Measurements from ENCODE around the gene MUSTN1. TPM values are rescaled to one million over a fixed set of nuclear protein-coding genes. Genes with fewer than 3 reads are reported as not detected.

MUSTN1 gene
- total RNA-seq, 2 experiments from 2014 or later: 0.40 to 3.0 TPM

DNA sequence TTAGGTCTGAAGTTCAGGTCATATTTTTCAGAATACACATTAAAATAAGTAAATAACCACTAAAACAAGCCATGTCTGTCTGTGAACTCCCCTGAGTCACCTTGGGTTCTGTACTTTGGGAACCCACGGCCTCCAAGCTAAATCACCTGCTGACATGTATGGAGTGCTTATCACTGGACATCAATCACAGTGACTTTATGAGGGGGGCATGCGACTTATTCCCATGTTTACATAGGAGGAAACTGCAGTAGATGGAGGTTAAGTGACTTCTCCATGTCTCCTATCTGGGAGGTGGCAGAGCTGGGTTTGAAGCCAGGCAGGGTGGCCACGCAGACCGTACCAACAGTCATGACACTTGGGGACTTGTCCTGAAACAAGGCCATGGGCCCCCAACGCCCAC is 12.5 kb downstream of the MUSTN1 start:
- no peak overlapping the region for H3K4me3 Mint-ChIP-seq
- ATAC-seq (no peak), DNase-seq (no peak)
- H3K9me3 Mint-ChIP-seq (ENCODE audit: low read depth): no peaks in the 10 kb centered on the region
- H3K27ac Mint-ChIP-seq: no peak overlapping the region
- CTCF ChIA-PET: interaction anchor here (0.8 to 1.9 kb wide), 4 partner anchors 9 to 18 kb away, joined by 3 to 4 read pairs (median 4); no protein-coding TSS in a partner anchor
- no peaks in the 10 kb centered on the region for H3K36me3 Mint-ChIP-seq
- H3K4me1 Mint-ChIP-seq: no peaks in the 10 kb centered on the region
- H3K27me3 Mint-ChIP-seq: no peaks in the 10 kb centered on the region

DNA sequence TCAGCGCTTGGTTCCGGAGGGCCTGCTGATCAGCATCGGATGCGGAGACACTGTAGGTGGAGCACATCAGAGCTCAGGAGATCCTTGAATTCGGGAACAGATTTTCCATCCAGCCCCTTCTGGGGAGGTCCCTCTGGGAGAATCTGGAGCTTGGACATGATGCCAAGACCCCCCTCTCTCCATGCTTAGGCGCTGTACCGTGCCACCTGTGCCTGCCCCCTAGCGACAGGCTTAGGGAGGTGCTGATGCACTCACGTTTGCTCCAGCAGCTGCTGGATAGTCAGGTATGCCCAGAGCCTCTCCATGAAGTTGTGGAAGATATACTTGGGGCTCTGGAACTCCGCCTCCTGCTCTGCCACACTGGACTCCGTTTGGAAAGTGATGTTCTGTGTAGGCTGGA is 14.1 kb downstream of the MUSTN1 start:
- DNase-seq (peak; percentile 45), ATAC-seq (peak; percentile 43)
- CTCF ChIA-PET: interaction anchor here (0.7 to 1.9 kb wide), 8 partner anchors 10 to 163 kb away, joined by 3 to 7 read pairs (median 4); partner anchors contain the start of gene ITIH4
- Mint-ChIP-seq H3K27ac (no peak overlapping the region), H3K27me3 (no peaks in the 10 kb centered on the region), H3K36me3 (no peaks in the 10 kb centered on the region), H3K9me3 (ENCODE audit: low read depth) (no peaks in the 10 kb centered on the region), H3K4me3 (no peak overlapping the region), H3K4me1 (no peaks in the 10 kb centered on the region)

- no peaks in the 10 kb centered on the region for H3K9me3 Mint-ChIP-seq (ENCODE audit: low read depth)
- no peak overlapping the region for H3K27ac Mint-ChIP-seq
- CTCF ChIA-PET: interaction anchor here (1.0 to 1.3 kb wide), 2 partner anchors 25 to 41 kb away, joined by 3 read pairs; no protein-coding TSS in a partner anchor
- H3K4me3 Mint-ChIP-seq: no peak overlapping the region
- no peaks in the 10 kb centered on the region for H3K36me3 Mint-ChIP-seq
- ATAC-seq: no peak
- no peak for DNase-seq
- H3K27me3 Mint-ChIP-seq: no peaks in the 10 kb centered on the region
- no peaks in the 10 kb centered on the region for H3K4me1 Mint-ChIP-seq
These were observed 14.9 kb downstream of the MUSTN1 start for GRCh38 chr3:52819936-52820335.

DNA sequence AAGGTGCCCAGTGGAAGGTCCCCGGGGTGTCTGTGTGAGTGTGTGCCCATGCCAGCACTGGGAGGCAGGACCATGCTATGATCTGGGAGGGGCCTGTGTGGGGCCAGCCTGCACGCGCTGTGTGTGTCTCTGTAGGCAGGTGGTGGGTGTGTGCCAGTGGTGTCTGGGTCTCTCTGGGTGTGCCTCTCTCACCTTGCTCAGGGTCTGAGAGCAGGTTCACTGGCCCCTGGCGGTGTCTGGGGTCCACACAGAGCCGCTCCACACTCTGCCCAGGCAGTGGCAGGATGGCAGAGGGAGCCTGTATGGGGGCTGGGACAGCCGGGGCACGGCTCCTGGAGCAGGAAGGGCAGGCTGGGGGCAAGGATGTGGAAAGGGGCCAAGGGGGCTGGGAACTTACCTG is 17.0 kb downstream of the MUSTN1 start:
- H3K27ac Mint-ChIP-seq: no peak overlapping the region
- ATAC-seq: no peak

DNA sequence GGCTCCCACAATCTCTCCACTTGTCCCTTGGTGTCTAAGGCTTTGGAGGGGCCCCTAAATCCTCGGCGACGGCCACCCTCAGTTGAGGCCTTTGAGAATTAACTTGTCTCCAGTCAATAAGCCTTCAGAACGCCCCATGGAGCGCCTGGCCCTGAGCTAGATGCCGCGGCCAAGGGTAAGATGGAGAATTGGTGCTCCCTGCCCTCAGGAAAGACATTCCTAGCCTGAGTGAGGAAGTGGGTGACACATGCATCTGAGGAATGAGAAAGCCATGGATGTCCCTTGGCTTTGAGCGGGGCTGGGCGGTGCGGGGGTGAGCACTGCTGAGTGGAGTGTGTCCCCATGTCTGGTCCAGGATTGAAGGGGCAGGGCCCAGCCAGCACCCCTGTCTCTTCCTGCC is 17.6 kb downstream of the MUSTN1 start:
- Mint-ChIP-seq H3K9me3 (ENCODE audit: low read depth) (no peaks in the 10 kb centered on the region), H3K36me3 (no peaks in the 10 kb centered on the region), H3K27me3 (no peaks in the 10 kb centered on the region), H3K4me1 (no peaks in the 10 kb centered on the region), H3K27ac (no peak overlapping the region), H3K4me3 (no peak overlapping the region)
- no peak for DNase-seq
- ATAC-seq: no peak
- CTCF ChIA-PET: interaction anchor here (1.5 kb wide), 1 partner anchor 8 kb away, joined by 5 read pairs; no protein-coding TSS in a partner anchor

More for the DNA sequence above, 17.0 kb downstream of the MUSTN1 start:
- no peaks in the 10 kb centered on the region for H3K27me3 Mint-ChIP-seq
- no peak for DNase-seq
- CTCF ChIA-PET: no interaction called here
- H3K4me3 Mint-ChIP-seq: no peak overlapping the region
- H3K9me3 Mint-ChIP-seq (ENCODE audit: low read depth): no peaks in the 10 kb centered on the region
- no peaks in the 10 kb centered on the region for H3K36me3 Mint-ChIP-seq
- no peaks in the 10 kb centered on the region for H3K4me1 Mint-ChIP-seq

GRCh38 chr3:52816654-52817053 is 18.2 kb downstream of the MUSTN1 start:
- Mint-ChIP-seq H3K4me3 (no peak overlapping the region), H3K36me3 (no peaks in the 10 kb centered on the region), H3K27me3 (no peaks in the 10 kb centered on the region), H3K4me1 (no peaks in the 10 kb centered on the region), H3K9me3 (ENCODE audit: low read depth) (no peaks in the 10 kb centered on the region), H3K27ac (no peak overlapping the region)
- no peak for DNase-seq
- ATAC-seq: no peak
- CTCF ChIA-PET: interaction anchor here (1.5 kb wide), 2 partner anchors 9 to 14 kb away, joined by 3 to 5 read pairs; no protein-coding TSS in a partner anchor

DNA sequence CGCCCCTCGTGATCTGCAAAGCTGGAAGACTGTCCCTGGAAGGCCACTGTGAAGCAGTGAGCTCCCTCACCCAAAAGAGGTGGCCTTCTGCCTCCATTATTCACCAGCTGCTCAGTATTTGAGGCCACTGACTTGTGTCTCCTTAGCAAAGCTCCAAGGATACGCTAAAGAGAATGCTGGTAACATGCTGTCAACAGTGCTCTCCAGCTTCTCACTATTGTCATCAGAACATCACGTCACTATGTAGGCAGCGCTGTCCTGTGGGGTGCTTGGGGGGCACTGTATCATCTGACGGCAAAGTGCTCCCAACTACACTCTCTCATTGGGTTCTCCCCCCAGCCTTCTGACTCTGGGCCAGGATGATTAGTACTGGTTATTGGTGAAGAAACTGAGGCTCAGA is 18.6 kb downstream of the MUSTN1 start:
- Mint-ChIP-seq H3K27me3 (no peaks in the 10 kb centered on the region), H3K4me3 (no peak overlapping the region), H3K9me3 (ENCODE audit: low read depth) (no peaks in the 10 kb centered on the region), H3K4me1 (no peaks in the 10 kb centered on the region), H3K36me3 (no peaks in the 10 kb centered on the region), H3K27ac (no peak overlapping the region)
- ATAC-seq (no peak), DNase-seq (no peak)
- CTCF ChIA-PET: interaction anchor here (1.5 to 2.0 kb wide), 3 partner anchors 10 to 22 kb away, joined by 3 to 5 read pairs (median 4); no protein-coding TSS in a partner anchor

GRCh38 chr3:52813810-52814209 is 21.0 kb downstream of the MUSTN1 start:
- no peak overlapping the region for H3K4me3 Mint-ChIP-seq
- H3K27ac Mint-ChIP-seq: no peak overlapping the region
- no peaks in the 10 kb centered on the region for H3K9me3 Mint-ChIP-seq (ENCODE audit: low read depth)
- ATAC-seq: no peak
- no peak for DNase-seq
- no peaks in the 10 kb centered on the region for H3K36me3 Mint-ChIP-seq
- CTCF ChIA-PET: interaction anchor here (1.2 kb wide), 1 partner anchor 9 kb away, joined by 4 read pairs; no protein-coding TSS in a partner anchor
- H3K4me1 Mint-ChIP-seq: peaks cover 2% of the 10 kb centered on the region
- no peaks in the 10 kb centered on the region for H3K27me3 Mint-ChIP-seq

DNA sequence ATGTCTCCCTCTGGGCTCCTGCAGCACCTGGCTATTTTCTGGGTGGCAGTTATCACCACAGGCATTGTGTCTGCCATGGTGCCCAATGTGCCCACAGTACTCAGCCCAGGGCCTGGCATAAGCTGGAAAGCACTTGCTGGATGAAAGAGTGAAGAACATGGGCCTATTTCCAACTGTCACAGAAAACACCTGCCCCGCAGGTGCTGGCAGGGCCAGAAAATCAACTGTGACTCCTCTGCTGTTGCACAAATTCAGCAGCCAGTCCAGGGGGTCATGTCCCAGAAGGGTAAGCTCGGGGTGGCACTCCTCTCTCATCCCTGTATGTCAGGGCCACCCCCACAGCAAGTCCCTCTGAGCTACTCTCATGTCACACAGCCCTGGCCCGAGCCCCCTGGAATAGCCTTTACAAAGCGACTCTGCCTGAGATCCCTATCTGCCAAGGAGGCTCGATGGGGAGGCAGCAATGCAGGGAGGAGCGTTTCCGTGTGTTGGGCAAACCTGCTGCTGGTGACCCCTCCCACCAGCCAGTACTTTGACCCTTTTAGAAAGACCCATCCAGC is 23.3 kb downstream of the MUSTN1 start:
- CTCF ChIA-PET: interaction anchor here (1.0 kb wide), 1 partner anchor 30 kb away, joined by 3 read pairs; no protein-coding TSS in a partner anchor
- peaks cover 9% of the 10 kb centered on the region for H3K4me1 Mint-ChIP-seq
- no peaks in the 10 kb centered on the region for H3K27me3 Mint-ChIP-seq
- H3K4me3 Mint-ChIP-seq: no peak overlapping the region
- no peaks in the 10 kb centered on the region for H3K9me3 Mint-ChIP-seq (ENCODE audit: low read depth)
- DNase-seq (no peak), ATAC-seq (no peak)
- no peaks in the 10 kb centered on the region for H3K36me3 Mint-ChIP-seq
- H3K27ac Mint-ChIP-seq: no peak overlapping the region

DNA sequence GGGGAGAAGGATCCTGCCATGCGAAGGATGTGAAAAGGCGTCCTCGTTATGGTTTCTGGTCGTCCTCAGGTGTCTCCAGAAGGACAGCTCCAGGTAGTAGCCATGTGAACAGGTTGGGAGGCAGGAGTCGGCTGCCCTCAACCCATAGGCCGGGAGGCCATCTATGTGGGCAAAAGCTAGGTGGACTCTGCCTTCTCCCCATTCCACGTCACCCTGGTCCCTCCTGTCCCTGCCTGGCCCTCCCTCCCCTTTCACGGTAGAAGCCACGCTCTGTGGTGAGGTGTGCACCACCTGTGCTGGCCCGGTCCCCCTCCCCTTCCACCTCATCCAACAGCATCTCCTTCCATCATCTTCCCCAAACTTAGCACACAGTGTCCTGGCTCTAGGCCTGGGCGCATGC is 23.9 kb downstream of the MUSTN1 start:
- no peaks in the 10 kb centered on the region for H3K9me3 Mint-ChIP-seq (ENCODE audit: low read depth)
- ATAC-seq (no peak), DNase-seq (no peak)
- CTCF ChIA-PET: interaction anchor here (1.0 kb wide), 1 partner anchor 30 kb away, joined by 3 read pairs; no protein-coding TSS in a partner anchor
- H3K27me3 Mint-ChIP-seq: no peaks in the 10 kb centered on the region
- no peaks in the 10 kb centered on the region for H3K36me3 Mint-ChIP-seq
- no peak overlapping the region for H3K27ac Mint-ChIP-seq
- H3K4me3 Mint-ChIP-seq: no peak overlapping the region
- H3K4me1 Mint-ChIP-seq: peaks cover 9% of the 10 kb centered on the region

GRCh38 chr3:52809662-52810377 is 25.0 kb downstream of the MUSTN1 start:
- peaks cover 9% of the 10 kb centered on the region for H3K4me1 Mint-ChIP-seq
- CTCF ChIA-PET: interaction anchor here (2.0 kb wide), 1 partner anchor 11 kb away, joined by 8 read pairs; no protein-coding TSS in a partner anchor

DNA sequence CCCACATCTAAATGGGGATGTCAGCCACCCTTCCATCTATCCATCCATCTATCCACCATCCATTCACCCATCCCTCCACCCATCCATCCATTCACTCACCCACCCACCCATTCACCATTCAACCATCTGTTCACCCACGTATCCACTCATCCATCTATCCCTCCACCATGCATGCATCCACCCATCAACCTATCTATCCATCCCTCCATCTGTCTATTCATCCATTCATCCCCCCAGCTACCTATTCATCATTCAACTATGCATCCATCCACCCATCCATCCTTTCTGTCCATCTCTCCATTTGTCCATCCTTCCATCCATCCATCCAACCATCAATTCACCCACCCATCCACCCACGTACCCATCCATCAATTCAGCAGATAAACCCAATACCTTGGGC is 25.7 kb downstream of the MUSTN1 start:
- H3K4me3 Mint-ChIP-seq: no peak overlapping the region
- ATAC-seq (no peak), DNase-seq (no peak)
- no peak overlapping the region for H3K27ac Mint-ChIP-seq
- CTCF ChIA-PET: interaction anchor here (2.0 kb wide), 1 partner anchor 10 kb away, joined by 8 read pairs; no protein-coding TSS in a partner anchor
- peaks cover 9% of the 10 kb centered on the region for H3K4me1 Mint-ChIP-seq
- no peaks in the 10 kb centered on the region for H3K9me3 Mint-ChIP-seq (ENCODE audit: low read depth)
- H3K27me3 Mint-ChIP-seq: no peaks in the 10 kb centered on the region
- no peaks in the 10 kb centered on the region for H3K36me3 Mint-ChIP-seq

More at GRCh38 chr3:52809662-52810377, 25.0 kb downstream of the MUSTN1 start:
- Mint-ChIP-seq H3K27ac (no peak overlapping the region), H3K4me3 (no peak overlapping the region), H3K27me3 (no peaks in the 10 kb centered on the region), H3K36me3 (no peaks in the 10 kb centered on the region), H3K9me3 (ENCODE audit: low read depth) (no peaks in the 10 kb centered on the region)
- no peak for ATAC-seq
- no peak for DNase-seq

DNA sequence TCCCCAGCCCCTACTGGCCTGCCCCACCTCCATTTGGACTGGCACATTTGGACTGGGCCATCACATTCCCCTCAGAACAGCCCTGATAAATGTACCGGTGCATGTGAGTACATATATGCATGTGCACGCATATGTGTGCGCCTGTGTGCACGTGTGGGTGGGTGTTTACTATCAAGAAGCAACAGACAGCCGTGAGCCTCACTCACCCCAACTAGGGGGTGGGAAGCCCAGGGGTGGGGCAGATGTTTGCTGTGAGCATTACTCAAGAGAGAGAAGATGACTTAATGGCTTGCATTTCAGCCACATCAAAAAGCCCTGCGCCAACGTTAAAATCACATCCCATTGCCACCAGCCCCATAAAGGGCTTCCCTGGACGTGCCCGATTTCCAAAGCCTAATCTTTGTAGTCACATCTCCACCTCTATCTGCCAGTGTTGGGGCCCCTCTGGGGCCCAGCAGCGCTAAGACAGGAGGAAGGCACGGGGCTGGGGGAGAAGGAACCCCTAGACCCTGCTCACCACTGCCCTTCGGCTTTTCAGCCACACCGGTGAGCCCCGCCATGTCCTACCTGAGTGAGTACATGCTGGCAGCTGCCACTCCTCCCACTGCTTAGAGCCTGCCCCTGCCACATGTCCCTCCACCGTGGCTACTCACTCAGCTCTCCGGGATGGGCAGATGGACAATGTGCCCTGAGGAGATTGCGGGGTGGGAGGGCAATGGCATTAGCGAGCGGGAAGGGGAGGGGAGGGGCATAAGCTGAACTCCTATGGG is 29.4 kb downstream of the MUSTN1 start:
- ATAC-seq: no peak
- Mint-ChIP-seq H3K27me3 (no peaks in the 10 kb centered on the region), H3K27ac (no peak overlapping the region), H3K9me3 (ENCODE audit: low read depth) (no peaks in the 10 kb centered on the region), H3K4me3 (no peak overlapping the region), H3K36me3 (no peaks in the 10 kb centered on the region), H3K4me1 (peaks cover 9% of the 10 kb centered on the region)
- CTCF ChIA-PET: no interaction called here
- no peak for DNase-seq

All from activated CD8-positive, alpha-beta memory T cell treated with anti-CD3 and anti-CD28 coated beads, Interleukin-2, amount 10 ng/mL, durations not matched to agents 7 days and 5 days (primary cell).